ENCODE data around the gene GPR55.

GPR55 gene

GRCh38 chr2:230877759-230878598 is 47.1 kb downstream of the GPR55 start:
- peak overlapping the region; percentile 81 to 84 for H3K27ac ChIP-seq (ENCODE audit: insufficient read depth in 1 of 2, low read depth in 1 of 2, low read length in 2 of 2, poor library complexity in 1 of 2, severe bottlenecking in 2 of 2)
- H3K27me3 ChIP-seq (replicated peaks in 2 of 5; ENCODE audit: control insufficient read depth in 4 of 5, insufficient read depth in 5 of 5, low read length in 4 of 5) = no peaks in the 10 kb centered on the region
- H3K36me3 ChIP-seq (ENCODE audit: control insufficient read depth in 4 of 4, insufficient read depth in 4 of 4, low read length in 3 of 4) = peaks cover 0 to 54% (median 34%) of the 10 kb centered on the region in 4 experiments
- WGBS (ENCODE audit: insufficient coverage) = 3% methylated on average over 11 of the region's 20 CpGs
- ChIA-PET POLR2A (interaction anchor here (0.6 to 2.1 kb wide), 5 partner anchors 10 to 302 kb away, joined by 3 to 8 read pairs (median 3); partner anchors contain the start of gene ITM2C), CTCF (interaction anchor here (0.6 to 5.2 kb wide), 13 partner anchors 8 to 54 kb away, joined by 3 to 50 read pairs (median 5); partner anchors contain the start of gene ITM2C)
- peaks cover 7 to 68% (median 58%) of the 10 kb centered on the region in 4 experiments for H3K4me1 ChIP-seq (ENCODE audit: control extremely low read depth in 1 of 4, control insufficient read depth in 4 of 4, insufficient read depth in 4 of 4, low read length in 3 of 4)
- peak; percentile 89 to 99 (median 99) for DNase-seq
- H3K4me3 ChIP-seq (ENCODE audit: control insufficient read depth in 1 of 7, extremely low read depth in 1 of 7, insufficient read depth in 4 of 7, low read depth in 2 of 7, low read length in 6 of 7) = peak overlapping the region in 4 of 7 experiments; percentile 22 to 49 (median 42)
- H3K9me3 ChIP-seq (ENCODE audit: control extremely low read depth in 1 of 5, control insufficient read depth in 4 of 5, insufficient read depth in 2 of 5, low read depth in 1 of 5, low read length in 4 of 5) = no peaks in the 10 kb centered on the region

GRCh38 chr2:230877116-230877758 is 47.8 kb downstream of the GPR55 start:
- 76% methylated on average over 24 of the region's 27 CpGs for WGBS (ENCODE audit: insufficient coverage)
- ChIA-PET POLR2A (interaction anchor here (1.2 to 2.1 kb wide), 2 partner anchors 10 to 12 kb away, joined by 3 to 8 read pairs; partner anchors contain the start of gene ITM2C), CTCF (interaction anchor here (0.7 to 5.2 kb wide), 9 partner anchors 11 to 53 kb away, joined by 3 to 50 read pairs (median 6); partner anchors contain the start of gene ITM2C)
- Histone ChIP-seq H3K36me3 (ENCODE audit: control insufficient read depth in 4 of 4, insufficient read depth in 4 of 4, low read length in 3 of 4) (peaks cover 0 to 61% (median 36%) of the 10 kb centered on the region in 4 experiments), H3K27me3 (replicated peaks in 2 of 5; ENCODE audit: control insufficient read depth in 4 of 5, insufficient read depth in 5 of 5, low read length in 4 of 5) (no peaks in the 10 kb centered on the region), H3K4me1 (ENCODE audit: control extremely low read depth in 1 of 4, control insufficient read depth in 4 of 4, insufficient read depth in 4 of 4, low read length in 3 of 4) (peaks cover 7 to 76% (median 64%) of the 10 kb centered on the region in 4 experiments), H3K27ac (ENCODE audit: insufficient read depth in 1 of 2, low read depth in 1 of 2, low read length in 2 of 2, poor library complexity in 1 of 2, severe bottlenecking in 2 of 2) (peak overlapping the region; percentile 75 to 84), H3K9me3 (ENCODE audit: control extremely low read depth in 1 of 5, control insufficient read depth in 4 of 5, insufficient read depth in 2 of 5, low read depth in 1 of 5, low read length in 4 of 5) (no peaks in the 10 kb centered on the region), H3K4me3 (ENCODE audit: control insufficient read depth in 1 of 7, extremely low read depth in 1 of 7, insufficient read depth in 4 of 7, low read depth in 2 of 7, low read length in 6 of 7) (peak overlapping the region in 3 of 7 experiments; percentile 6 to 49 (median 36))
- DNase-seq = no peak

GRCh38 chr2:230875347-230876315 is 49.4 kb downstream of the GPR55 start:
- H3K9me3 ChIP-seq (ENCODE audit: control extremely low read depth in 1 of 5, control insufficient read depth in 4 of 5, insufficient read depth in 2 of 5, low read depth in 1 of 5, low read length in 4 of 5) = no peaks in the 10 kb centered on the region
- no peak for DNase-seq
- POLR2A ChIA-PET = no interaction called here
- peaks cover 0 to 58% (median 37%) of the 10 kb centered on the region in 4 experiments for H3K36me3 ChIP-seq (ENCODE audit: control insufficient read depth in 4 of 4, insufficient read depth in 4 of 4, low read length in 3 of 4)
- peaks cover 7 to 92% (median 78%) of the 10 kb centered on the region in 4 experiments for H3K4me1 ChIP-seq (ENCODE audit: control extremely low read depth in 1 of 4, control insufficient read depth in 4 of 4, insufficient read depth in 4 of 4, low read length in 3 of 4)
- 96% methylated on average over 34 of the region's 34 CpGs for WGBS (ENCODE audit: insufficient coverage)
- CTCF ChIA-PET = interaction anchor here (0.6 to 5.2 kb wide), 3 partner anchors 9 to 28 kb away, joined by 3 to 50 read pairs (median 4); partner anchors contain the start of gene ITM2C
- H3K4me3 ChIP-seq (ENCODE audit: control insufficient read depth in 1 of 7, extremely low read depth in 1 of 7, insufficient read depth in 4 of 7, low read depth in 2 of 7, low read length in 6 of 7) = no peak overlapping the region
- H3K27me3 ChIP-seq (replicated peaks in 2 of 5; ENCODE audit: control insufficient read depth in 4 of 5, insufficient read depth in 5 of 5, low read length in 4 of 5) = no peaks in the 10 kb centered on the region
- peak overlapping the region; percentile 15 to 41 for H3K27ac ChIP-seq (ENCODE audit: insufficient read depth in 1 of 2, low read depth in 1 of 2, low read length in 2 of 2, poor library complexity in 1 of 2, severe bottlenecking in 2 of 2)

- Histone ChIP-seq H3K36me3 (ENCODE audit: control insufficient read depth in 4 of 4, insufficient read depth in 4 of 4, low read length in 3 of 4) (peaks cover 0 to 58% (median 36%) of the 10 kb centered on the region in 4 experiments), H3K27me3 (replicated peaks in 2 of 5; ENCODE audit: control insufficient read depth in 4 of 5, insufficient read depth in 5 of 5, low read length in 4 of 5) (no peaks in the 10 kb centered on the region), H3K9me3 (ENCODE audit: control extremely low read depth in 1 of 5, control insufficient read depth in 4 of 5, insufficient read depth in 2 of 5, low read depth in 1 of 5, low read length in 4 of 5) (no peaks in the 10 kb centered on the region), H3K4me1 (ENCODE audit: control extremely low read depth in 1 of 4, control insufficient read depth in 4 of 4, insufficient read depth in 4 of 4, low read length in 3 of 4) (peaks cover 7 to 97% (median 85%) of the 10 kb centered on the region in 4 experiments), H3K27ac (ENCODE audit: insufficient read depth in 1 of 2, low read depth in 1 of 2, low read length in 2 of 2, poor library complexity in 1 of 2, severe bottlenecking in 2 of 2) (peak overlapping the region; percentile 15 to 41), H3K4me3 (ENCODE audit: control insufficient read depth in 1 of 7, extremely low read depth in 1 of 7, insufficient read depth in 4 of 7, low read depth in 2 of 7, low read length in 6 of 7) (no peak overlapping the region)
- ChIA-PET POLR2A (no interaction called here), CTCF (interaction anchor here (0.6 to 5.2 kb wide), 3 partner anchors 8 to 27 kb away, joined by 3 to 50 read pairs (median 4); partner anchors contain the start of gene ITM2C)
- 97% methylated on average over 10 of the region's 10 CpGs for WGBS (ENCODE audit: insufficient coverage)
- DNase-seq = no peak
Observed at GRCh38 chr2:230874876-230875275, 50.2 kb downstream of the GPR55 start.

- Histone ChIP-seq H3K4me3 (ENCODE audit: control insufficient read depth in 1 of 7, extremely low read depth in 1 of 7, insufficient read depth in 4 of 7, low read depth in 2 of 7, low read length in 6 of 7) (no peak overlapping the region), H3K27ac (ENCODE audit: insufficient read depth in 1 of 2, low read depth in 1 of 2, low read length in 2 of 2, poor library complexity in 1 of 2, severe bottlenecking in 2 of 2) (peak overlapping the region in 1 of 2 experiments; percentile 41), H3K36me3 (ENCODE audit: control insufficient read depth in 4 of 4, insufficient read depth in 4 of 4, low read length in 3 of 4) (peaks cover 0 to 55% (median 34%) of the 10 kb centered on the region in 4 experiments), H3K4me1 (ENCODE audit: control extremely low read depth in 1 of 4, control insufficient read depth in 4 of 4, insufficient read depth in 4 of 4, low read length in 3 of 4) (peaks cover 5 to 98% (median 88%) of the 10 kb centered on the region in 4 experiments), H3K27me3 (replicated peaks in 2 of 5; ENCODE audit: control insufficient read depth in 4 of 5, insufficient read depth in 5 of 5, low read length in 4 of 5) (no peaks in the 10 kb centered on the region), H3K9me3 (ENCODE audit: control extremely low read depth in 1 of 5, control insufficient read depth in 4 of 5, insufficient read depth in 2 of 5, low read depth in 1 of 5, low read length in 4 of 5) (no peaks in the 10 kb centered on the region)
- 91% methylated on average over 6 of the region's 11 CpGs for WGBS (ENCODE audit: insufficient coverage)
- POLR2A ChIA-PET = no interaction called here
- no peak for DNase-seq
- CTCF ChIA-PET = interaction anchor here (5.2 kb wide), 1 partner anchor 8 kb away, joined by 50 read pairs; the partner anchor contains the start of gene ITM2C
Observed at GRCh38 chr2:230874456-230874855, 50.6 kb downstream of the GPR55 start.

GRCh38 chr2:230873661-230874401 is 51.2 kb downstream of the GPR55 start:
- 88% methylated on average over 12 of the region's 13 CpGs for WGBS (ENCODE audit: insufficient coverage)
- peak overlapping the region in 1 of 2 experiments; percentile 41 for H3K27ac ChIP-seq (ENCODE audit: insufficient read depth in 1 of 2, low read depth in 1 of 2, low read length in 2 of 2, poor library complexity in 1 of 2, severe bottlenecking in 2 of 2)
- H3K4me3 ChIP-seq (ENCODE audit: control insufficient read depth in 1 of 7, extremely low read depth in 1 of 7, insufficient read depth in 4 of 7, low read depth in 2 of 7, low read length in 6 of 7) = no peak overlapping the region
- peaks cover 1 to 98% (median 88%) of the 10 kb centered on the region in 4 experiments for H3K4me1 ChIP-seq (ENCODE audit: control extremely low read depth in 1 of 4, control insufficient read depth in 4 of 4, insufficient read depth in 4 of 4, low read length in 3 of 4)
- H3K36me3 ChIP-seq (ENCODE audit: control insufficient read depth in 4 of 4, insufficient read depth in 4 of 4, low read length in 3 of 4) = peaks cover 0 to 52% (median 33%) of the 10 kb centered on the region in 4 experiments
- no peaks in the 10 kb centered on the region for H3K9me3 ChIP-seq (ENCODE audit: control extremely low read depth in 1 of 5, control insufficient read depth in 4 of 5, insufficient read depth in 2 of 5, low read depth in 1 of 5, low read length in 4 of 5)
- no peaks in the 10 kb centered on the region for H3K27me3 ChIP-seq (replicated peaks in 2 of 5; ENCODE audit: control insufficient read depth in 4 of 5, insufficient read depth in 5 of 5, low read length in 4 of 5)
- POLR2A ChIA-PET = no interaction called here
- DNase-seq = no peak
- CTCF ChIA-PET = no interaction called here
